HTERT RPE-1 (cell line): ENCODE results near the gene CALML6.

Experiments used
- in situ Hi-C: fragments of 300-500 bp; cut with MboI; formaldehyde crosslinking; loops from 4 replicates; pipeline ENCODE4 v1.14.3; 2020; ENCODE audit warnings: low sequenced_read_pairs

CALML6 gene

GRCh38 chr1:1960480-1961196 is 45.6 kb downstream of the CALML6 start:
- in situ Hi-C loops, result no loop called here

- in situ Hi-C loops, result no loop called here
Measured at GRCh38 chr1:1962752-1963151, 47.7 kb downstream of the CALML6 start.

- in situ Hi-C loops, result no loop called here
Measured at GRCh38 chr1:1963570-1963969, 48.5 kb downstream of the CALML6 start.

DNA sequence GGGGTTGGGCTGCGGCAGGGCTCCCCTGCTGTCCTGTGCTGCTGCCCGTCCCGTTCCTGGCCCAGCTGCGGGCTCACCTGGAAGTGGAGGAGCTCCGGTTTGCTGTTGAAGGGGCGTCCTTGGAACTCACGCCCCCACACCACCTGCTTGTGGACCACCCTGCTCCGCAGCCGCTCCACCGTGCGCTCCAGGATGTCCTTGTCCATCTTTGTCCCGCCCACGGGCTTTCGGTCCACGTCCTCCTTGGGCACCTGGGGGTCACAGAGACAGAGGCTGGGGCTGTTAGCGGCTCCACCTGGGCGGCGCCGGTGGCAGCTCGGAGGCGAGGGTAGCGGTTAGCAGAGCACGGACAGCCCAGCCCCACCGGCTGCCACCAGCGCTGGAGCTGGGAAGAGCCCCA is 49.8 kb downstream of the CALML6 start:
- in situ Hi-C loops, result no loop called here

- in situ Hi-C loops, result no loop called here
Measured at GRCh38 chr1:1965546-1965945, 50.5 kb downstream of the CALML6 start.

- in situ Hi-C loops, result no loop called here
Measured at GRCh38 chr1:1966071-1966740, 51.1 kb downstream of the CALML6 start.
